ENCODE data around the gene PTPRG. TPM values are rescaled to one million over a fixed set of nuclear protein-coding genes. Genes with fewer than 3 reads are reported as not detected.

PTPRG gene
- total and polyA plus RNA-seq, 2 experiments from 2014 or later, result 24.4 to 131 TPM

DNA sequence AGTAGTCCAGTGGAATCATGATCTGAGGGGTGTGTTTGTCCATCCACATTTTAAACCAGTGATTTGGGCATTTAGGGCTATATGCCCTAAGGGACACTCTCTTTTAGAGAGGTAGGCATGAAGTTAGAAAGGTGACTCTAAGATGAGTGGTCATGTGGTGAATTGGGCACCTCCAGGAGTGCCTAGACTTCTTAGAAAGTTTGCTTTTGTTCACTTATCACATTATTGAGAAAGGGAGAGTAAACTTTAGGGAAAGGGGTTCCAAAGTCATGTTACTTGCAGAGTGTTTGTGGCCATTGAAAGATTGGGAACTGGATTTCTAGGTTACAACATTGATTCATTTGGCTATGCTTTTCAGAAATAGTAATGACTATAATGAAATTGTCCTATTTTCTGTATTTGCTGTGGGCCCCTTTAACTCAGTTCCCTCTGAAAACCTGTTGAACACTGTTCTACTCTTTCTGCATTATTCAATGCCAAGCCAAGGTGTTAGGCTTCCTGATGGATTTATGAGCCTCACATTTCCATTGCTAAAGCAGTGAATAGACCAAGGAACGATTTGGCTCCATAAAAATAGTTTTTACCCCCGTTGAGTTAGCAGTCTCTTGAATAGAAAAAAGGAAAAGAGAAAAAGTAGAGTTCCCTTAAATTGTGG, 169.3 kb downstream of the PTPRG start (continued):
- TF ChIP-seq ZNF462 (CRISPR knock-in tag; IDR thresholded peaks at IDR 0.05) (no peak), EZH2phosphoT487 (IDR thresholded peaks at IDR 0.05; ENCODE audit: unreplicated experiment) (no peak), STAT1 (IDR thresholded peaks at IDR 0.05; ENCODE audit: unreplicated experiment) (no peak), ETS1 (IDR thresholded peaks at IDR 0.05) (no peak), CREB1 (CRISPR knock-in tag; IDR thresholded peaks at IDR 0.05; ENCODE audit: low read depth) (no peak), JUNB (IDR thresholded peaks at IDR 0.05; ENCODE audit: unreplicated experiment) (no peak), POLR2AphosphoS5 (IDR thresholded peaks at IDR 0.05; ENCODE audit: low read depth) (no peak)

GRCh38 chr3:61733000-61733399, 171.6 kb downstream of the PTPRG start:
- Histone ChIP-seq H3K27ac (ENCODE audit: low read depth) (no peak overlapping the region), H3K4me1 (ENCODE audit: insufficient read depth) (peaks cover 53% of the 10 kb centered on the region), H4K20me1 (replicated peaks; ENCODE audit: insufficient read depth) (peaks cover 5% of the 10 kb centered on the region; the same call in 1 of the 2 replicates), H3K4me3 (no peak overlapping the region), H3K36me3 (ENCODE audit: insufficient read depth) (no peaks in the 10 kb centered on the region), H2AFZ (no peak overlapping the region), H3K4me2 (no peak overlapping the region), H3K27me3 (ENCODE audit: insufficient read depth) (no peaks in the 10 kb centered on the region), H3F3A (replicated peaks; ENCODE audit: low read depth) (no peaks in the 10 kb centered on the region), H3K9me2 (ENCODE audit: insufficient read depth) (no peaks in the 10 kb centered on the region), H3K79me2 (replicated peaks; ENCODE audit: insufficient read depth) (peaks cover 95% of the 10 kb centered on the region)
- no peak for ATAC-seq
- Mint-ChIP-seq H3K36me3 (ENCODE audit: low read depth) (peaks cover 13% of the 10 kb centered on the region), H3K27ac (no peak overlapping the region), H3K27me3 (ENCODE audit: insufficient read depth, low read depth, poor library complexity) (no peaks in the 10 kb centered on the region), H3K4me1 (peaks cover 51% of the 10 kb centered on the region), H3K9me3 (no peaks in the 10 kb centered on the region; the same call in 2 of the 3 replicates), H3K4me3 (no peak overlapping the region)
- DNase-seq (ENCODE audit: low spot score), result no peak
- no peak for TF ChIP-seq EZH2phosphoT487 (IDR thresholded peaks at IDR 0.05; ENCODE audit: unreplicated experiment)
- no peak for TF ChIP-seq ZNF462 (CRISPR knock-in tag; IDR thresholded peaks at IDR 0.05)
- no peak for TF ChIP-seq JUNB (IDR thresholded peaks at IDR 0.05; ENCODE audit: unreplicated experiment)

Measured in GM23338 (cell line).